MG63 (cell line): ENCODE measurements around the gene THSD4. TPM values are rescaled to one million over a fixed set of nuclear protein-coding genes. Genes with fewer than 3 reads are reported as not detected.
"Not testable (repeated sequence)": the region's sequence is repeated elsewhere in the genome, so short reads cannot be mapped to it uniquely, and the experiment has no call there.

Experiments used
- DNase-seq: peaks from one replicate; pipeline ENCODE4 v3.0.0-alpha.2; 2020
- H3K27me3 ChIP-seq: fragments of 250-450 bp; sonication (Bioruptor Pico); 2 replicates; pipeline ENCODE4 v1.5.1; 2020; ENCODE audit warnings: mild to moderate bottlenecking, moderate library complexity
- H3K36me3 ChIP-seq: fragments of 250-450 bp; sonication (Bioruptor Pico); 2 replicates; pipeline ENCODE4 v1.5.1; 2020; ENCODE audit warnings: mild to moderate bottlenecking, moderate library complexity
- H3K4me3 ChIP-seq: fragments of 250-450 bp; sonication (Bioruptor Pico); 2 replicates; pipeline ENCODE4 v1.5.1; 2020; ENCODE audit warnings: mild to moderate bottlenecking, moderate library complexity
- H3K9me3 ChIP-seq: fragments of 250-450 bp; sonication (Bioruptor Pico); 2 replicates; pipeline ENCODE4 v1.5.1; 2020; ENCODE audit warnings: mild to moderate bottlenecking, moderate library complexity
- total RNA-seq: library from RNA; depleted of rRNA; stranded (reverse); fragments of >200 nt; shearing (Covaris generic); gene quantifications from 2 replicates; pipeline ENCODE4 v1.2.3, GENCODE V29; 2014; ENCODE audit warnings: low replicate concordance

The THSD4 gene
- total RNA-seq, 1 experiment from 2014 or later, result 10.2 TPM

GRCh38 chr15:71186267-71186666 is 71.0 kb downstream of the THSD4 start:
- H3K27me3 ChIP-seq, result no peaks in the 10 kb centered on the region
- peaks cover 3% of the 10 kb centered on the region; the same call in 1 of the 2 replicates for H3K36me3 ChIP-seq
- H3K4me3 ChIP-seq, result no peak overlapping the region
- H3K9me3 ChIP-seq, result no peaks in the 10 kb centered on the region
- DNase-seq, result no peak

GRCh38 chr15:71187078-71187477 is 71.8 kb downstream of the THSD4 start:
- Histone ChIP-seq H3K36me3 (peaks cover 3% of the 10 kb centered on the region; the same call in 1 of the 2 replicates), H3K4me3 (no peak overlapping the region), H3K9me3 (no peaks in the 10 kb centered on the region), H3K27me3 (no peaks in the 10 kb centered on the region)
- DNase-seq, result no peak

GRCh38 chr15:71187526-71187925 is 72.3 kb downstream of the THSD4 start:
- Histone ChIP-seq H3K36me3 (peaks cover 3% of the 10 kb centered on the region; the same call in 1 of the 2 replicates), H3K27me3 (no peaks in the 10 kb centered on the region), H3K4me3 (no peak overlapping the region), H3K9me3 (no peaks in the 10 kb centered on the region)
- DNase-seq, result no peak

- H3K9me3 ChIP-seq, result no peaks in the 10 kb centered on the region
Observed at GRCh38 chr15:71189718-71190117, 74.4 kb downstream of the THSD4 start.

GRCh38 chr15:71191296-71191695 is 76.0 kb downstream of the THSD4 start:
- Histone ChIP-seq H3K27me3 (no peaks in the 10 kb centered on the region), H3K36me3 (peaks cover 12% of the 10 kb centered on the region; the same call in 1 of the 2 replicates), H3K9me3 (no peaks in the 10 kb centered on the region), H3K4me3 (no peak overlapping the region)
- DNase-seq, result no peak

More at GRCh38 chr15:71189718-71190117, 74.4 kb downstream of the THSD4 start:
- peaks cover 6% of the 10 kb centered on the region; the same call in 1 of the 2 replicates for H3K36me3 ChIP-seq
- no peaks in the 10 kb centered on the region for H3K27me3 ChIP-seq
- no peak overlapping the region for H3K4me3 ChIP-seq
- no peak for DNase-seq

- H3K36me3 ChIP-seq, result peaks cover 12% of the 10 kb centered on the region; the same call in 1 of the 2 replicates
- H3K4me3 ChIP-seq, result no peak overlapping the region
- no peaks in the 10 kb centered on the region for H3K27me3 ChIP-seq
- H3K9me3 ChIP-seq, result no peaks in the 10 kb centered on the region
- DNase-seq, result no peak
Observed at GRCh38 chr15:71192816-71193215, 77.5 kb downstream of the THSD4 start.

GRCh38 chr15:71194286-71194685 is 79.0 kb downstream of the THSD4 start:
- H3K9me3 ChIP-seq, result no peaks in the 10 kb centered on the region
- no peak for DNase-seq
- H3K27me3 ChIP-seq, result no peaks in the 10 kb centered on the region
- H3K4me3 ChIP-seq, result no peak overlapping the region
- H3K36me3 ChIP-seq, result peaks cover 12% of the 10 kb centered on the region; the same call in 1 of the 2 replicates

- no peaks in the 10 kb centered on the region for H3K9me3 ChIP-seq
- no peak for DNase-seq
- H3K27me3 ChIP-seq, result no peaks in the 10 kb centered on the region
- no peak overlapping the region for H3K4me3 ChIP-seq
- H3K36me3 ChIP-seq, result peaks cover 9% of the 10 kb centered on the region; the same call in 1 of the 2 replicates
Observed at GRCh38 chr15:71195242-71195641, 80.0 kb downstream of the THSD4 start.

GRCh38 chr15:71197620-71198019 is 82.3 kb downstream of the THSD4 start:
- Histone ChIP-seq H3K27me3 (no peaks in the 10 kb centered on the region), H3K4me3 (no peak overlapping the region), H3K36me3 (peaks cover 9% of the 10 kb centered on the region; the same call in 1 of the 2 replicates), H3K9me3 (no peaks in the 10 kb centered on the region)
- no peak for DNase-seq

- H3K4me3 ChIP-seq, result no peak overlapping the region
- no peaks in the 10 kb centered on the region for H3K27me3 ChIP-seq
- H3K9me3 ChIP-seq, result no peaks in the 10 kb centered on the region
- peaks cover 6% of the 10 kb centered on the region; the same call in 1 of the 2 replicates for H3K36me3 ChIP-seq
- DNase-seq, result no peak
Observed at GRCh38 chr15:71198846-71199245, 83.6 kb downstream of the THSD4 start.

GRCh38 chr15:71199384-71200351 is 84.4 kb downstream of the THSD4 start:
- DNase-seq, result no peak
- H3K36me3 ChIP-seq, result peaks cover 6% of the 10 kb centered on the region; the same call in 1 of the 2 replicates
- H3K9me3 ChIP-seq, result no peaks in the 10 kb centered on the region
- H3K4me3 ChIP-seq, result no peak overlapping the region
- no peaks in the 10 kb centered on the region for H3K27me3 ChIP-seq

- H3K36me3 ChIP-seq, result no peaks in the 10 kb centered on the region; the same call in 1 of the 2 replicates
- H3K9me3 ChIP-seq, result no peaks in the 10 kb centered on the region
- H3K27me3 ChIP-seq, result no peaks in the 10 kb centered on the region
- H3K4me3 ChIP-seq, result no peak overlapping the region
- DNase-seq, result no peak
Observed at GRCh38 chr15:71201477-71201876, 86.2 kb downstream of the THSD4 start.

GRCh38 chr15:71202712-71203111 is 87.4 kb downstream of the THSD4 start:
- Histone ChIP-seq H3K36me3 (no peaks in the 10 kb centered on the region; the same call in 1 of the 2 replicates), H3K9me3 (no peaks in the 10 kb centered on the region), H3K27me3 (no peaks in the 10 kb centered on the region), H3K4me3 (no peak overlapping the region)
- DNase-seq, result no peak

GRCh38 chr15:71203586-71204474 is 88.6 kb downstream of the THSD4 start:
- no peak for DNase-seq
- no peak overlapping the region for H3K4me3 ChIP-seq
- no peaks in the 10 kb centered on the region for H3K27me3 ChIP-seq
- no peaks in the 10 kb centered on the region for H3K9me3 ChIP-seq
- H3K36me3 ChIP-seq, result no peaks in the 10 kb centered on the region; the same call in 1 of the 2 replicates

GRCh38 chr15:71207141-71207540 is 91.9 kb downstream of the THSD4 start:
- no peak for DNase-seq
- no peak overlapping the region for H3K4me3 ChIP-seq
- H3K27me3 ChIP-seq, result no peaks in the 10 kb centered on the region
- H3K36me3 ChIP-seq, result peaks cover 6% of the 10 kb centered on the region
- no peaks in the 10 kb centered on the region; the same call in none of the 2 replicates for H3K9me3 ChIP-seq

- DNase-seq, result no peak
- no peaks in the 10 kb centered on the region; the same call in none of the 2 replicates for H3K9me3 ChIP-seq
- no peaks in the 10 kb centered on the region for H3K27me3 ChIP-seq
- peaks cover 35% of the 10 kb centered on the region for H3K36me3 ChIP-seq
- no peak overlapping the region for H3K4me3 ChIP-seq
Observed at GRCh38 chr15:71212146-71212545, 96.9 kb downstream of the THSD4 start.

GRCh38 chr15:71213943-71214342 is 98.7 kb downstream of the THSD4 start:
- not testable (repeated sequence) for H3K27me3 ChIP-seq, H3K4me3 ChIP-seq

More at GRCh38 chr15:71213943-71214342, 98.7 kb downstream of the THSD4 start:
- not testable (repeated sequence) for DNase-seq, H3K9me3 ChIP-seq
- peaks cover 35% of the 10 kb centered on the region for H3K36me3 ChIP-seq
